Thoracic aorta (tissue), 2 donors: ENCODE measurements around the gene TRAPPC2L. TPM values are rescaled to one million over a fixed set of nuclear protein-coding genes. Genes with fewer than 3 reads are reported as not detected.

ENCODE experiments used
- ATAC-seq: fragments of 150-250 bp; one replicate; pipeline ENCODE4 v1.8.0; 2017; ENCODE audit warnings: low read depth; ENCODE audit not compliant: insufficient number of reproducible peaks, low FRiP score
- DNase-seq: peaks from one replicate; pipeline ENCODE4 v3.0.0-alpha.2; 2020; ENCODE audit warnings: low spot score
- H3K27ac ChIP-seq, 2 donors: fragments of 200-600 bp; sonication (generic); 1 replicate in 1 of 2; 2 replicates in 1 of 2; pipeline ENCODE4 v1.5.1; 2016; ENCODE audit warnings: mild to moderate bottlenecking in 2 of 2, moderate library complexity in 2 of 2
- H3K27me3 ChIP-seq: fragments of 200-600 bp; sonication (generic); replicated peaks from 2 replicates; pipeline ENCODE4 v1.6.0; 2016; ENCODE audit warnings: mild to moderate bottlenecking; ENCODE audit not compliant: insufficient read depth
- H3K36me3 ChIP-seq: fragments of 200-600 bp; sonication (generic); one replicate; pipeline ENCODE4 v1.5.1; 2016
- H3K4me1 ChIP-seq, 2 donors: fragments of 200-600 bp; sonication (generic); 1 replicate in 1 of 2; 2 replicates in 1 of 2; pipeline versions ENCODE4 v1.5.1 to v1.6.0; 2016; ENCODE audit warnings: low read depth in 2 of 2, mild to moderate bottlenecking in 1 of 2; ENCODE audit not compliant: control insufficient read depth in 1 of 2
- H3K4me3 ChIP-seq: fragments of 200-600 bp; sonication (generic); 2 replicates; pipeline ENCODE4 v1.5.1; 2016; ENCODE audit warnings: mild to moderate bottlenecking
- H3K9me3 ChIP-seq: fragments of 200-600 bp; sonication (generic); 2 replicates; pipeline ENCODE4 v1.5.1; 2016
- total RNA-seq, 2 donors: library from RNA; depleted of rRNA; stranded (reverse); fragments of >200 nt; gene quantifications; one replicate each; pipeline versions ENCODE4 v1.1.0 to v1.2.3, GENCODE V29; 2016
- TF ChIP-seq, protein P1 (sequence below): fragments of 200-600 bp; sonication (generic); IDR thresholded peaks from one replicate; pipeline ENCODE4 v1.5.1; 2019; ENCODE audit warnings: antibody characterized with exemption

TRAPPC2L gene
- total RNA-seq, 2 donors from 2014 or later: 12.4 to 31.4 TPM

GRCh38 chr16:88883117-88883895, 26.4 kb downstream of the TRAPPC2L start:
- Histone ChIP-seq H3K27me3 (no peaks in the 10 kb centered on the region), H3K4me3 (no peak overlapping the region), H3K4me1 (no peaks in the 10 kb centered on the region), H3K9me3 (no peaks in the 10 kb centered on the region), H3K36me3 (no peaks in the 10 kb centered on the region), H3K27ac (no peak overlapping the region)
- no peak for DNase-seq
- TF ChIP-seq, protein P1, sequence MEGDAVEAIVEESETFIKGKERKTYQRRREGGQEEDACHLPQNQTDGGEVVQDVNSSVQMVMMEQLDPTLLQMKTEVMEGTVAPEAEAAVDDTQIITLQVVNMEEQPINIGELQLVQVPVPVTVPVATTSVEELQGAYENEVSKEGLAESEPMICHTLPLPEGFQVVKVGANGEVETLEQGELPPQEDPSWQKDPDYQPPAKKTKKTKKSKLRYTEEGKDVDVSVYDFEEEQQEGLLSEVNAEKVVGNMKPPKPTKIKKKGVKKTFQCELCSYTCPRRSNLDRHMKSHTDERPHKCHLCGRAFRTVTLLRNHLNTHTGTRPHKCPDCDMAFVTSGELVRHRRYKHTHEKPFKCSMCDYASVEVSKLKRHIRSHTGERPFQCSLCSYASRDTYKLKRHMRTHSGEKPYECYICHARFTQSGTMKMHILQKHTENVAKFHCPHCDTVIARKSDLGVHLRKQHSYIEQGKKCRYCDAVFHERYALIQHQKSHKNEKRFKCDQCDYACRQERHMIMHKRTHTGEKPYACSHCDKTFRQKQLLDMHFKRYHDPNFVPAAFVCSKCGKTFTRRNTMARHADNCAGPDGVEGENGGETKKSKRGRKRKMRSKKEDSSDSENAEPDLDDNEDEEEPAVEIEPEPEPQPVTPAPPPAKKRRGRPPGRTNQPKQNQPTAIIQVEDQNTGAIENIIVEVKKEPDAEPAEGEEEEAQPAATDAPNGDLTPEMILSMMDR: no peak
- no peak for ATAC-seq

GRCh38 chr16:88883946-88884345, 27.0 kb downstream of the TRAPPC2L start:
- DNase-seq: no peak
- Histone ChIP-seq H3K36me3 (no peaks in the 10 kb centered on the region), H3K27ac (no peak overlapping the region), H3K27me3 (no peaks in the 10 kb centered on the region), H3K4me3 (no peak overlapping the region), H3K4me1 (no peaks in the 10 kb centered on the region), H3K9me3 (no peaks in the 10 kb centered on the region)
- ATAC-seq: no peak
- TF ChIP-seq, protein P1: no peak

- no peaks in the 10 kb centered on the region for H3K9me3 ChIP-seq
- TF ChIP-seq, protein P1: no peak
- no peaks in the 10 kb centered on the region for H3K27me3 ChIP-seq
- DNase-seq: no peak
- no peaks in the 10 kb centered on the region for H3K36me3 ChIP-seq
- no peak overlapping the region for H3K27ac ChIP-seq
- no peak overlapping the region for H3K4me3 ChIP-seq
- ATAC-seq: no peak
- H3K4me1 ChIP-seq: no peaks in the 10 kb centered on the region
Observed at GRCh38 chr16:88884569-88885271, 27.8 kb downstream of the TRAPPC2L start.

DNA sequence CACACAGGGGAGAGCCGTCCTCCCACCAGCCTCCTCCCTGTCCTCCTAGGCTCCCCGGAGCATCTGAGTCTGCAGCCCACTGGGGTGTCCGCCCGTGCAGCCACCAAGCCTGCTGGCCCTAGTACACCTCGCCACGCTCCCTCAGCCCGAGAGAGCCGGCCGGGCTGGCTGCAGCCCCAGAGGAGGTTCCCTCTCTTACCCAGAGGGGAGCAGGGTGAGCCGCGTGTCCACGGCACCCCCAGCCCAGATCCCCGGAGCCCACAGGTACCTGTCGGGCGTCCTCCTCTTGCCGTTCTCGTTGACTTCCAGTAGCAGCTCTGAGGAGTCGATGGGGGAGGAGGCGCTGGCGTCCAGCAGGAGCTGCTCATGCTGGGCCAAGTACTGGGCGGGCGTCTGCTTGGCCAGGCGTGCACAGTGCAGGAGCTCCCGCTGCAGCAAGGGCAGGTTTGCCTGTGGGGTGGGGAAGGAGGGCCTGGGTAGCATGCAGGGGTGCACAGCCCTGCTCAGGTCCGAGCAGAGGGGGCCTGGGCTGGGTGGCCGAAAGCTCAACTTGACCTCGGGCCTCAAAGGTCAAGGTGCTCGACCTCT, 28.9 kb downstream of the TRAPPC2L start:
- no peaks in the 10 kb centered on the region for H3K36me3 ChIP-seq
- DNase-seq: no peak
- no peaks in the 10 kb centered on the region for H3K27me3 ChIP-seq
- no peaks in the 10 kb centered on the region for H3K9me3 ChIP-seq
- no peak for ATAC-seq
- H3K4me3 ChIP-seq: no peak overlapping the region
- H3K4me1 ChIP-seq: no peaks in the 10 kb centered on the region
- TF ChIP-seq, protein P1: no peak
- no peak overlapping the region for H3K27ac ChIP-seq

GRCh38 chr16:88886420-88886844, 29.5 kb downstream of the TRAPPC2L start:
- H3K9me3 ChIP-seq: no peaks in the 10 kb centered on the region
- TF ChIP-seq, protein P1: no peak
- DNase-seq (no peak), ATAC-seq (no peak)
- H3K4me1 ChIP-seq: no peaks in the 10 kb centered on the region
- no peaks in the 10 kb centered on the region for H3K27me3 ChIP-seq
- no peaks in the 10 kb centered on the region for H3K36me3 ChIP-seq
- H3K27ac ChIP-seq: no peak overlapping the region
- H3K4me3 ChIP-seq: no peak overlapping the region
